GM13976 (cell line): Measurements from ENCODE around the gene FDXR.

Experiments used
- DNase-seq: peaks from one replicate; pipeline ENCODE4 v3.0.0; 2012; ENCODE audit warnings: low spot score
- in situ Hi-C: fragments of 300-500 bp; cut with MboI; formaldehyde crosslinking; loops from one replicate; pipeline ENCODE4 v1.12.0; 2022; ENCODE audit warnings: low sequenced_read_pairs, mixed read lengths, inconsistent platforms; ENCODE audit not compliant: unreplicated experiment
- TF ChIP-seq, protein P1 (sequence below): IDR thresholded peaks from 2 replicates; pipeline ENCODE4 v1.5.1; 2012; ENCODE audit warnings: borderline replicate concordance, mild to moderate bottlenecking; ENCODE audit not compliant: insufficient read depth; ENCODE audit errors: extremely low read depth, missing control alignments, control extremely low read depth

FDXR gene

DNA sequence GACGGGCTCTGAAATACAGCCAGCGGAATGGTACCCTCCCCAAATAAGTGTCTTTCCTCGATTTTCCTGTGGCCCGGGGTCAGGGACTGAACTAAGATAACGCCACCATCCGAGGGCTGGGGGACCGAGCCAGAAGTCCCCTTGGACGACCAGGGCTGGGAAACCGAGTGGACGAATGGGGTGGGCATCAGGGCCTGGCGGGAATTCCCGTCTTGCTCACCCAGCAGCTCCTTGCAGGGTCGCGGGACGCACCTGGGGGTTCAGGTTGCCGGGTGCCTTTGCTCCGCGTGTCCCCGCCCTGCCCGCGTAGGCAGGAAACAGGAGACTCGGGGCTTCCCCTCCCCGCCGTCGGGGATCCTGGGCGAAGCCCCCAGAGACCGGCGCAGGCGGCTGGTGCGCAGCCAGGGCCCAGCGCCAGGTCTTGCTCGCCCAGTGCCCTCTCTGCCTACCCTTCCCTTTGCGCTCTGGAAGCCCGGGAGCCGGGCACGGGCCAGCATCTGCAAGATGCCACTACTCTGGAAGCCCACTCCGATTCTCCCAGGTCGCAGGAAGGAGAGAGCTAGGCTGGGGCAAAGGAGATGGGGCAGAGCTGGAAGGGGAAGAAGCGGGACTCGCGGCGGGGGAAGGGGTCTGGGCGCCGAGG lies 12.4 kb downstream of the FDXR start:
- no peak for DNase-seq
- TF ChIP-seq, protein P1, sequence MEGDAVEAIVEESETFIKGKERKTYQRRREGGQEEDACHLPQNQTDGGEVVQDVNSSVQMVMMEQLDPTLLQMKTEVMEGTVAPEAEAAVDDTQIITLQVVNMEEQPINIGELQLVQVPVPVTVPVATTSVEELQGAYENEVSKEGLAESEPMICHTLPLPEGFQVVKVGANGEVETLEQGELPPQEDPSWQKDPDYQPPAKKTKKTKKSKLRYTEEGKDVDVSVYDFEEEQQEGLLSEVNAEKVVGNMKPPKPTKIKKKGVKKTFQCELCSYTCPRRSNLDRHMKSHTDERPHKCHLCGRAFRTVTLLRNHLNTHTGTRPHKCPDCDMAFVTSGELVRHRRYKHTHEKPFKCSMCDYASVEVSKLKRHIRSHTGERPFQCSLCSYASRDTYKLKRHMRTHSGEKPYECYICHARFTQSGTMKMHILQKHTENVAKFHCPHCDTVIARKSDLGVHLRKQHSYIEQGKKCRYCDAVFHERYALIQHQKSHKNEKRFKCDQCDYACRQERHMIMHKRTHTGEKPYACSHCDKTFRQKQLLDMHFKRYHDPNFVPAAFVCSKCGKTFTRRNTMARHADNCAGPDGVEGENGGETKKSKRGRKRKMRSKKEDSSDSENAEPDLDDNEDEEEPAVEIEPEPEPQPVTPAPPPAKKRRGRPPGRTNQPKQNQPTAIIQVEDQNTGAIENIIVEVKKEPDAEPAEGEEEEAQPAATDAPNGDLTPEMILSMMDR: no peak
- in situ Hi-C loops: loop anchor here (10.0 kb wide), 1 partner anchor 66 kb away; no protein-coding TSS in a partner anchor

DNA sequence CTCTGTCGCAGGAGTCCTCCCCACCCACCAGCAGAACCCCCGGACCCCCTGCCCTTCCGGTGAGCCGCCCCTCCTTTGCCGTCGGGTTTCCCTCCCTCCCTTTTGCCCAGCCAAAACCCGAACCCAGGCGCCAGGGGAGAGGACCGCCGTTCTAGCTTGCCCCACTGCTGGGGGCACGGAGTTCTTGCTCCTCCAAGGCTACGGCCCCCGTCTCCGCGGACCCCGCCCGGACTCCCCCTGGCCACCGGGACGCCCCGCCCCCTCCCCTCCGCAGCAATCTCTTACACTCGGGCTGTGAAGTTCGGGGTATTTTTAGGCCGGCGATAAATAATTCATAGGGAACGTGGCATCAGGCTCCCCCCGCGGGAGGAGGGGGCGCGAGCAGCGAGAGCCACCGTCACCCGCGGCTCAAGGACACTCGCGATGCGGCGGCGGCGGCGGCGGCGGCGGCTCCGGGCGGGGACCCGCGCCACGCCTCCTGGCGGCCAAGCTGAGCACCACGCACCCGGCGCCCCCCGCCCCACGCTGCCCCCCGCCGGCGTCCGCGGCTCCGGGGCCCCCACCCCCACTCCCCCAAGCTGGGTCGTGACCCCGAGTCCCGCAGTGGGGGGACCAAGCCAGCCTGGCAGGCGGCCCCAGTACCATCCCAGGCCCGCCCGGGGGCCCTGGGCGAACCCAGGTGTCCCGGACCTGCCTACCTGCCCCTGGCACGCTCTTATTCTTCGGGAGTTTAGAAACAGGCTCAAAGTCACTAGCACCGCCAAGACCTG lies 13.2 kb downstream of the FDXR start, which contains the start of gene GRIN2C:
Gene GRIN2C, minus strand, starts transcription at position 427 of the 770 bp plus-strand sequence. CDS start 4,793 bp downstream, outside the sequence.
- TF ChIP-seq, protein P1: peak; percentile 19
- in situ Hi-C loops: loop anchor here (10.0 kb wide), 1 partner anchor 65 kb away; no protein-coding TSS in a partner anchor
- DNase-seq: no peak

DNA sequence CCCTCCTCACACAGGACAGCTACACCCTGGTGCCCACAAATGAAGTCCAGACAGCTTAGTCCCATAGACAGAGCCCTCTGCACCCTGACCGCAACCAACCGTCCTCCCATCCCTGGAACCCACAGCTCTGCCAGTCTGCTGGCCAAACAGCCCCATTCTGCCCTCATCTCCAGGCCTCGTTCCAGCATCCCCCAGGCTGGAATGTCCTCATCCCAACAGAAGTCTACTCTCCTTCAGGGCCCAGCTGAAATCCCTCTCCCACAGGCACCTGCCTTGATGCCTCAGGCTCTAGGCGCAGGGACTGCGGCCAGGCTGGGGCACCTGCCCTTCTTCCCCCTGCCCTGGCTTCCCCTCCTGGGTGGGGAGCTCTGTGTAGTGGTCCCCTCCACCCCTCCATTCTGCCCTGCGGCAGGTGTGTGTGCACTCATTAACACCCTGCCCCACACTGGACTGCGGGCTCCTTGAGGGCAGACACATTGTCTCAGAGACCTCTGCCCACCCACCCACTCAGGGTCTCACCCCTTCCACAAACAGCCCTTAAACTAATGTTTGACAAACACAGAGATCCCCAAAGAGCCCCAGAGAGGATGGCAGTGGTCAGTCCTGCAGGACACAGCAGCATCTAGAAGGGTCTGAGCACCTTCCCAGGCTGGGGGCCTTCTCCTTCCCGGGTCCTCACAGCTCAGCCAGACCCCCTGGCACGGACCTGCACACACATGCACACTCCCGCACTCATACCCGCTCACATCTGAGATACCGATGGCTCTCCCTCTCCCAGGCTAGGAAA lies 13.9 kb downstream of the FDXR start:
- TF ChIP-seq, protein P1: no peak
- DNase-seq: no peak
- in situ Hi-C loops: no loop called here

DNA sequence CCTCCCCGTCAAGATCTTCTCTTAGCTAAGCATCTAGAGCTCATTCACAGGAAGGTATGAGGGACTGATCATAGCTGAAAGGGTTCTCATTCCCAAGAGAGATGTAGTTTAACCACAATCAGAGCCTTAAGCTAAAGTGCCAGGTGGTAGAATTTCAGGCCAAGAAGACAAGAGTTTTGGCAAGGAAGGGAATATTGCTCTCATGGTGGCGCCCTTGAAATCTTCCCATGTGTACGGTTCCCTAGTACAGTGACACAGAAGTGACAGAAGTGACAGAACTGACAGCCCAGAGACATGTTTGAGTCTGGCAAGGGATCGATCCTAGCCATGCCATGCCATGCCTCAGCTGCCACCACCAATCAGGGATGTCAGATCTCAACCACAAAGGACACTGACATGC lies 15.6 kb downstream of the FDXR start:
- TF ChIP-seq, protein P1: no peak
- no peak for DNase-seq
- in situ Hi-C loops: no loop called here

DNA sequence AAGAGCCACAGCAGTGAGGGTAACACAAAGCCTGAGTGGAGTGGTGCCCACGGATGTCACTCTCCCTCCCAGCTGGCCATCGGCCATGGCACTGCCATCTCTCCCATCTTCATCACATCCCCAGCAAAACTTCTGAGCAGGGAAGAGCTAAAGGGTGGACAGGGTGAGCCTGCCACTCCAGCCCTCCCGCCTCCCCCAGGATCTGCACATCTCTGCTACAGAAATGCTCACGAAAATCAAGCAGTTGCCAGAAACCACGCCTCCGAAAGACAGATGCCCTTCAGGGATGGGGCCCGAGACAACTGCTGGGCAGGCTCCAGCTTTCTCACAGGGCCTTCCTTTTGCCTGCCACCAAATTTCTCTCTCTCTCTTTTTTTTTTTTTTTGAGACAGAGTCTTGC lies 16.7 kb downstream of the FDXR start:
- no peak for DNase-seq
- TF ChIP-seq, protein P1: no peak
- in situ Hi-C loops: no loop called here

DNA sequence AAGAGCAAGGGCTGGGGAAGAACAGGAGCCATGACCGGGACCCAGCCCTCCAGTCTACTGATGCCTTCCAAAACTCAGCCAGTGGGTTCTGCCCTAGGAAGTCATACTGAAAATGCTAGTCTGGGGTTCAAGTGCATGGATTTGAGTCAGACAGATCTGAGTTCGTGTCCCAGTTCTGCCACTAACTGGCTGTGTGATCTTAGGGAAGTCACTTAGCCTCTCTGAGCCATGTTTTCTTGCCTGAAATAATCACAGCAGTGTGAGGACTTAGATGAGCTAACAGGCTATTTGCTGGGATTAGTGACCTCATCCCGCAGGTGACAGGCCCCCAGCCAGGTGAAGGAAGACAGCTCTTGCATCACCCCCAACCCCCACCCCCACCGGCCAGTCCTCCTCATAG lies 17.5 kb downstream of the FDXR start:
- in situ Hi-C loops: no loop called here

More for the DNA sequence above, 17.5 kb downstream of the FDXR start:
- TF ChIP-seq, protein P1: no peak
- no peak for DNase-seq
